Measurements from ENCODE around the gene CBX8.

Gene CBX8

GRCh38 chr17:79790805-79791734 lies 5.8 kb downstream of the CBX8 start:
- no peak for DNase-seq

GRCh38 chr17:79789943-79790804 lies 6.7 kb downstream of the CBX8 start:
- no peak for DNase-seq

GRCh38 chr17:79788989-79789942 lies 7.6 kb downstream of the CBX8 start:
- no peak for DNase-seq

GRCh38 chr17:79788455-79788854 lies 8.4 kb downstream of the CBX8 start:
- DNase-seq = no peak

GRCh38 chr17:79786930-79787643 lies 9.8 kb downstream of the CBX8 start:
- DNase-seq = no peak

- DNase-seq = no peak
Measured at GRCh38 chr17:79785900-79786810, 10.7 kb downstream of the CBX8 start.

- no peak for DNase-seq
Measured at GRCh38 chr17:79785017-79785899, 11.6 kb downstream of the CBX8 start.

GRCh38 chr17:79784353-79785016 lies 12.4 kb downstream of the CBX8 start:
- DNase-seq = no peak

GRCh38 chr17:79783891-79784290 lies 13.0 kb downstream of the CBX8 start:
- no peak for DNase-seq

GRCh38 chr17:79781736-79782575 lies 14.9 kb downstream of the CBX8 start:
- no peak for DNase-seq

GRCh38 chr17:79781012-79781650 lies 15.7 kb downstream of the CBX8 start:
- DNase-seq = no peak

- no peak for DNase-seq
Measured at GRCh38 chr17:79779661-79780365, 17.1 kb downstream of the CBX8 start.

- DNase-seq = no peak
Measured at GRCh38 chr17:79779084-79779529, 17.8 kb downstream of the CBX8 start.

- no peak for DNase-seq
Measured at GRCh38 chr17:79778504-79779083, 18.3 kb downstream of the CBX8 start.

GRCh38 chr17:79777894-79778503 lies 18.9 kb downstream of the CBX8 start, which contains the start of gene CBX2:
TSS of gene CBX2 (plus strand) at chr17:79778148. CDS start at chr17:79778236, 88 bp downstream.
- DNase-seq = peak; percentile 71
